T follicular helper cell (primary cell): Measurements from ENCODE around the gene AOAH.

ENCODE experiments used
- DNase-seq: peaks from one replicate; pipeline ENCODE4 v3.0.0-alpha.2; 2020; ENCODE audit warnings: low read depth

The AOAH gene

GRCh38 chr7:36633377-36633776, 90.9 kb downstream of the AOAH start:
- no peak for DNase-seq

DNA sequence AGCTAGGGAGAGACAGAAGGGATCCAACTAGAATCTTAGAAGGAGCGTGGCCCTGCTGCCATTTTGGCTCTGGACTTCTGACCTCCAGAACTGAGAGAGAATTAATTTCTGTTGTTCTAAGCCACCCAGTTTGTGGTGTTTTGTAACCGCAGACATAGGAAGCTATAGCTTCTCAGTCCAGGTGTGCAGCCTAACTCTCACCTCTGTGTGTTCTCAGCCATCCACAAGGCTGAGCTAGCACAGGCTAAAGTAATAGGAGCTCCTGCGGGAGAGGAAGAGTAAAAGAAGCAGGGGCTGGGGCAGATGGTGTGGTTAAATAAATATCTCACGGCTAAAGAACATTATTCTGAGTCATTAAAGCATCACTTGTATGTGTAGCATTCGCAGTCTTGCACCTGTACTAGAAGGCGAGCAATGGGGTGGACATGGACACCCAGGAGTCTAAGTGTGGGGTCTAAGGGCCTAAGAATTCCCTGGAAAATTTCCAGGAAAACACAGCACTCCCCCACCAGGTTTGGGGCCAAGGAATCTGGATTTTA, 94.1 kb downstream of the AOAH start:
- no peak for DNase-seq

GRCh38 chr7:36629351-36629750, 94.9 kb downstream of the AOAH start:
- DNase-seq = no peak

DNA sequence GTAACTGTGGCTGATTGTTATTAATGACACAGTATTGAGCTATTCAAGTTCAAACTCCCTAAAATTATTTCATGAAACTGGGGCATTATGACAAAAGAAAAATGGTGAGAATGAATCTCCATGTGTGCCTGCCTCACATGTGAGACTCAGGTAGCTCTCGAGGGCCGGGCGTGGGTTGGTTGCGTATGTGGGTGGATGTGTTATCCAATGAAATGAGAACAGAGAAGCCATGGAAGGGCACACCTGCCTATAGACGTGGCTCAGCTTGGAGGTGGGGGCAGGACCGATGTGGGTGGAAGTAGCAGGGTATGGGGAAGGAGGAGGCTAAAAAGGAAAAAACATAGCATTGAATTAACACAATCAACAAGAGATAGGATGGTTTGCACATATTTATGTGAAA, 96.5 kb downstream of the AOAH start:
- DNase-seq = no peak

- DNase-seq = no peak
These were observed 98.2 kb downstream of the AOAH start for GRCh38 chr7:36626111-36626510.

DNA sequence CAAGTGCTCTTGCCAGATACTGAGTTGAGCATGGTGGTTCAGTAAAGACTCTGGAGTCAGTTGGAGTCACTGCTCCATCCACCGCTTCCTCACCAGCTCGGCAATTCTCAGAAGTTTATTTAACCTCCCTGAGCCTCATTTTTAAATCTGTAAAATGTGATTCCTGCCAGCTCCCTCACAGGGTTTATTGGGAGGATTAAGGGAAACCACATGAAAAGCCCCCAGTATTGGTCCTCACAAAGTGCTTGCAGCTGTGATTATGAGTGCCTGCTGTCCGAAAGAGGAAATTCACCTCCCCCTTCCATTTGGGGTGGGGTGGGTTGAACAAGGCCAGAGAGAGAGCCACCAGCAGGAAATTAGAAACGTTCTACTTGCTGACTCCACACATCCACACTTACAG, 99.0 kb downstream of the AOAH start:
- DNase-seq = no peak

GRCh38 chr7:36623247-36623646, 101.0 kb downstream of the AOAH start:
- no peak for DNase-seq

DNA sequence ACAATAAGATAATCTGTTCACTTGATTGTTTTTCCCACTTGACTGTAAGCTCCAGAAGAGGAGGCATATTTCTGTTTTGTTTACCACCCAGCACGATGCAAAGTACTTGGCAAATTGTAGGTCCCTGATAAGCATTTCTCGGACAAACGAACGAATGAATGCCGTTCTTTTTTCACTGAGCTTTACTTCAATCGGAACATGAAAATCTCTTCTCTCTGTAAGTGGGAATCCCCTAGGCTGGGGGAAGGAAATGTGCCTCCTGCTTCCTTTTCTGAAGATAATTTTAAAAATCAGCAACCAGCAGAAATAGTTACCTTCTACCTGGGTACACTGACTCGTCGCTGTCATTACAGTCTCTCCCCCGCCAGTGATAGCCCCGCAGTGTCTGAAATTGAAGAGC, 102.9 kb downstream of the AOAH start:
- DNase-seq = no peak

GRCh38 chr7:36620166-36620708, 104.1 kb downstream of the AOAH start:
- no peak for DNase-seq

GRCh38 chr7:36617408-36617807, 106.9 kb downstream of the AOAH start:
- DNase-seq = no peak

DNA sequence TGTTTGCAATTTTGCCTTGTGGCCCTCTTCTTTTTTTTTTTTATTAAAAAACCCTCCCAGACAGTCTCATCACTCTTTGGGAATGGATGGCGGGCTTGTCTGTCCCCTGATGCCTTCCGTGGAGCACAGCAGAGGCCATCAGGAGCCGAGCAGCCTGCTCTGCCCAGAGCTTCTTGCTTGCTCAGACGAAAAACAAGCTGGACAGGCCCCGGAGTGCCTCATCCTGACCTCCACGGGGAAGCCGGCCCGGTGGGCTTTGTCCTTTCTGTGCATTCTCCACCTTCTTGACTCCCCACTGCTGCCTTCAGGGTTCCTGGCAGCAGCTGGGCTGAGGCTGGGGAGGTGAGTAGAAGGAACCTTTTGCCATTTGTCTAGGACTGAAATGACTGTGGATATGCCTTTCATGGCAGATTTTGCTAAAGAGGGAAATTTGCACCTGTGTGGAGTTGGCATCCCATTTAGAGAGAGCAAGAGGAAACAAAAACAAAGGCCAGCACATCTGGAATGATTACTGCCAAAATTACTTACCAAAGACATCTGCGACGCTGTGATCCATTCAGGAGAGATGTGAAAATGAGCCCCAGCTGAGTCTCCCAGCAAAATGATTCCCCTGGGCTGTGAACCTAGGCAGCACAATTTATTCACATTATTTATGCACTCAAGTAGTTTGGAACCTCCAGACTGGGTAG, 108.3 kb downstream of the AOAH start:
- DNase-seq = no peak

DNA sequence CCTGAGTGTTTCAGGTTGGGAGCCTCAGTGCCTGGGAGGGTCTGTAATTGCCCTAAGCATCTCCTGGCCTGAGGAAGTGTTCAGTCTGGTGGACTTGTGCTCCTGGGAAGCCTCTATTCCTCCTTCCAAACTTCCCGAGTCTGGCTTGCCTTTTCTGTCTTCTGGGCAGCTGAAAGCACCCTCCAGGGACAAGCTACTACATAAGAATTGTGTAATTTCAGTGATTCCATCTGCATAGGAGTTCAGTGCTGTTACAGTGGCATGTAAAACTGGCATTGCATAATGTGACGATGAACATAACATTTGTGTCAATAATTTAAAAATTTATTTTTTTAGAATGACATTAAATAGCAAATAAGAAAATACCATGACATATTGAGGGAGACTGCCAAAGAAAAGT, 109.3 kb downstream of the AOAH start:
- no peak for DNase-seq

GRCh38 chr7:36613031-36613614, 111.2 kb downstream of the AOAH start:
- no peak for DNase-seq

GRCh38 chr7:36611703-36612102, 112.6 kb downstream of the AOAH start:
- DNase-seq = no peak

DNA sequence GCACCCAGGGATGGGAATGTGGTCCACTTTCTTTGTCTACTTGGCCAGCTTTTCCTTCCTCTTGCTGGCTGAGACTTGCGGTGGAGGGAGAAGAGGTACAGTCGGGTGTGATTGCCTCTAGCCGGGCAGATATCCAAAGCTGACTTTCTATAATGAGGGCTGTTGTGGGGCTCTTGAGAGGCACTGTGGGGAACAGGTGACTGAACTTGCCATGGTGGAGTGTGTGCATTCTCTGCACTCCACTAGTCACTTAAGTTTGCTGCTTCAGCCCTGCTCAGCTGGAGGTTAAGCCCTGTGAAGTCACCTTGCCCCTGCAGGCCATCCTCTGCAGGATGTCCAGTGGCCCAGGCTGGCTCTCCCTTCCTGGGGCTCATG, 116.6 kb downstream of the AOAH start:
- no peak for DNase-seq

DNA sequence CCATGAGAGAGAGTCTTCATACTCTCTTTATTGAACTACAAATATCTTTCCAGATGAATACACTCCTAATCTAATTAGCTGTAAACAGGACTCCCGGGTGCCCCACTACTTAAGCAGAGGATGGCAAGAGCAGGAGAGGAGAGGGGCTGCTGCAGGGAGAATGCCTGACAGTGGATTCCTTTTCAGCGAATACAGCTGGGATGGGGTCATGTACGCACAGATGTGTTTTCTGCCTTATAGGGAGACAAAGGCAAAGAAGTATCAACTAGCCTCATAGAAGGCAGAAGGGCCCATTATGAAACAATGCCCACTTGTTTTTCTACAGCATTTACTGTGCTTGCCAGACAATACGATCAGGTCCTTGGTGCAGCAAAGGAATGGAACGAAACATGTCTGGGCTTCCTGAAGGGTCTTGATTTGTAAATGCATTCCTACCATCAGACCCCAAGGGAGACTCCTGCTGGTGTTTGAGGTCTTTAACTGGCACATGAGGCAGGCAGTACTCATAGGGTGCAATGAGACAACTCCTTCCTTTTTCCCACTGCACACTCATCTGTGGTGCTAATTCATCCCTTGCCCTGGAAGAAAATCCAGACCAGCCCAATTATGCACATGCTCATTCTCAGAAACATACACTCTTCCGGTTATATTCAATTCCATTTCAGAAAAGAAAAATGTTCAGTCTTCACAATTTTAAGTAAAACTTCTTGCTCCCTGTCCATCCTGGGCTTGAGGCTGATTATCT, 117.1 kb downstream of the AOAH start:
- no peak for DNase-seq

GRCh38 chr7:36606153-36606975, 117.9 kb downstream of the AOAH start:
- DNase-seq = no peak

DNA sequence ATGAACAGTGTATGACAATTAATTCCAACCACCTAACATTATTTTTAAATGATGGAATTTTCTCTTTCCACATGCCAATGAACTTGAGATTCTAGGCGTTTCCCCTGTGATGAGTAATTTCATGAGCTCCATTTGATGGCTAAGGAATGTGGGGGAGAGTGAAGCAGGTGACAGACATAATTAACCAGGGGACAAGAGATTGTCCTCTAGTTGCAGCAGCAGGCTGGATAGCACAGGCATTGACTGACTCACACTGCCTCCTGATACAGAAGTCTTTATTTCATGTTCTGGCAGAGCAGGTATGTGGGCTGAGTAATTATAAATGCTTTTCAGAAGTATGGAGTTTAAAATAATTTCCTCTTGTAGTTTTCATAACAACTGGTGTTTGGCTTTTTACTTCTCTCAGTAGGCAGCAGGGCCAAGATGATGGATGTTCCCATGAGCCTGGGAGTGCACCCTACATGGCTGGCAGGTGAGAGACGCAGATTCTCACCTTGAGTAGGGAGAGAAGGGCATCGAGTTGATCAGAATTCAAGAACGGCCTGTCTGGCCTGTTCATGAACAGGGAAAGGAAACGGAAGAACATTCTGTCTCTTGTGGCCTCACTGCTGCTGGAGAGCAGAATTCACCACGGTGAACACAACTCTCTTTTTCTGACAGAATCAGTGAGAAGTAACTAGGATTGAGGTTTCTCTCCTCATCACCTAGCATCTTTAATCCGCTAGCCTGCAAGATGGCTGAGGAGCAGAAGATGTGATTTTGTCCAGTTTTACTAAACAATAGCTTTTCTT, 118.8 kb downstream of the AOAH start:
- DNase-seq = no peak

DNA sequence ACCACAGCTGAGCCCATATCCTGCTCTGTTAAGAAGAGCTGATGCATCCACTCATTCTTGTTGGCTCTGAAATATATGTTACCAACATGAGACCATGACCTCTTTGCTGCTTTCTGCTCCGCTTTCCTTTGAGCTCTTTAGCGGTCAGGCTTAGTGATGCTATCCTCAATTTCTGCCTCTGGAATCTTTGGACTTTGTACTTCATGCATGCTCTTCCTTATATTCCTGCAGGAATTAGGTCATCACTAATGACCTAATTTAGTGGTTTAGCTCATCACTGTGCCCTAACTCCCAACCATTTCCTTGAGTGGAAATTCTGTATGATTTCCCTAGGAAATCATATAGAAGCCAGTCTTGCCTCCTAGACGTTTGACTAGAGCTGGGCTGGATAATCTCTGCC, 119.5 kb downstream of the AOAH start:
- no peak for DNase-seq

GRCh38 chr7:36602934-36603887, 121.1 kb downstream of the AOAH start:
- DNase-seq = no peak
